GM23338 (cell line): Measurements from ENCODE around the gene LNPEP. TPM values are rescaled to one million over a fixed set of nuclear protein-coding genes. Genes with fewer than 3 reads are reported as not detected.
A peak's percentile ranks its signal among the peaks of the same experiment; 100 is the strongest.

Source experiments
- ATAC-seq: fragments of 200-7000 bp; cut with Tn5 transposase; 3 replicates; pipeline ENCODE4 v1.9.1; 2020
- DNase-seq: peaks from one replicate; pipeline ENCODE4 v3.0.0-alpha.2; 2015; ENCODE audit warnings: low spot score
- H2AFZ ChIP-seq: fragments of 200-600 bp; sonication (generic); 2 replicates; pipeline ENCODE4 v1.8.0; 2016; ENCODE audit warnings: antibody characterized with exemption, mild to moderate bottlenecking, moderate library complexity
- H3F3A ChIP-seq: fragments of 200-600 bp; sonication (generic); replicated peaks from 2 replicates; pipeline ENCODE4 v1.8.0; 2017; ENCODE audit warnings: antibody characterized with exemption, mixed run types, low read depth
- H3K27ac ChIP-seq: fragments of 200-600 bp; sonication (generic); 2 replicates; pipeline ENCODE4 v1.6.1; 2016; ENCODE audit warnings: low read depth
- H3K27me3 ChIP-seq: fragments of 200-600 bp; sonication (generic); 2 replicates; pipeline ENCODE4 v1.8.0; 2016; ENCODE audit warnings: mild to moderate bottlenecking, mixed run types, moderate library complexity; ENCODE audit not compliant: insufficient read depth
- H3K36me3 ChIP-seq: fragments of 200-600 bp; sonication (generic); 2 replicates; pipeline ENCODE4 v1.8.0; 2016; ENCODE audit warnings: mild to moderate bottlenecking; ENCODE audit not compliant: insufficient read depth
- H3K4me1 ChIP-seq: fragments of 200-600 bp; sonication (generic); 2 replicates; pipeline ENCODE4 v1.8.0; 2016; ENCODE audit warnings: mild to moderate bottlenecking, moderate library complexity; ENCODE audit not compliant: insufficient read depth
- H3K4me2 ChIP-seq: fragments of 200-600 bp; sonication (generic); 2 replicates; pipeline ENCODE4 v1.7.1; 2017; ENCODE audit warnings: mixed run types
- H3K4me3 ChIP-seq: fragments of 200-600 bp; sonication (generic); 2 replicates; pipeline ENCODE4 v1.6.1; 2016; ENCODE audit warnings: mixed run types
- H3K79me2 ChIP-seq: fragments of 200-600 bp; sonication (generic); replicated peaks from 2 replicates; pipeline ENCODE4 v1.8.0; 2017; ENCODE audit warnings: mild to moderate bottlenecking; ENCODE audit not compliant: insufficient read depth
- H3K9me2 ChIP-seq: fragments of 200-600 bp; sonication (generic); 2 replicates; pipeline ENCODE4 v1.8.0; 2017; ENCODE audit not compliant: insufficient read depth
- H4K20me1 ChIP-seq: fragments of 200-600 bp; sonication (generic); replicated peaks from 2 replicates; pipeline ENCODE4 v1.8.0; 2017; ENCODE audit warnings: mild to moderate bottlenecking; ENCODE audit not compliant: insufficient read depth
- H3K27ac Mint-ChIP-seq: 2 replicates; pipeline ENCODE4 v1.8.0; 2020; ENCODE audit warnings: inconsistent platforms, mild to moderate bottlenecking, moderate library complexity, mixed read lengths
- H3K27me3 Mint-ChIP-seq: 3 replicates; pipeline ENCODE4 v1.8.0; 2022; ENCODE audit warnings: low read depth, mild to moderate bottlenecking, moderate library complexity, mixed read lengths, inconsistent platforms; ENCODE audit not compliant: insufficient read depth, poor library complexity
- H3K36me3 Mint-ChIP-seq: 3 replicates; pipeline ENCODE4 v1.8.0; 2021; ENCODE audit warnings: low read depth, mild to moderate bottlenecking, inconsistent platforms, moderate library complexity, mixed read lengths
- H3K4me1 Mint-ChIP-seq: 3 replicates; pipeline ENCODE4 v1.8.0; 2020; ENCODE audit warnings: mild to moderate bottlenecking, inconsistent platforms, mixed read lengths
- H3K4me3 Mint-ChIP-seq: 3 replicates; pipeline ENCODE4 v1.8.0; 2021; ENCODE audit warnings: moderate library complexity, mild to moderate bottlenecking, inconsistent platforms, mixed read lengths
- H3K9me3 Mint-ChIP-seq: 3 replicates; pipeline ENCODE4 v1.8.0; 2020; ENCODE audit warnings: moderate library complexity, mild to moderate bottlenecking, inconsistent platforms, mixed read lengths
- CTCF ChIP-seq, 2 experiments: fragments of 200-600 bp in 1 of 2; sonication (generic) in 1 of 2; conservative IDR thresholded peaks; 2 replicates each; pipeline versions ENCODE4 v1.5.1 to v1.6.1; 2016 to 2017; ENCODE audit warnings: antibody characterized with exemption in 2 of 2, low read depth in 2 of 2, mild to moderate bottlenecking in 2 of 2, moderate library complexity in 1 of 2
- ETS1 ChIP-seq: IDR thresholded peaks from 2 replicates; pipeline ENCODE4 v1.6.1; 2016; ENCODE audit warnings: antibody characterized with exemption
- EZH2phosphoT487 ChIP-seq: fragments of 200-600 bp; sonication (generic); IDR thresholded peaks from one replicate; pipeline ENCODE4 v1.8.1; 2018; ENCODE audit warnings: antibody characterized with exemption; ENCODE audit not compliant: unreplicated experiment
- JUNB ChIP-seq: IDR thresholded peaks from one replicate; pipeline ENCODE4 v1.6.1; 2016; ENCODE audit warnings: antibody characterized with exemption; ENCODE audit not compliant: unreplicated experiment
- NANOG ChIP-seq: IDR thresholded peaks from 2 replicates; pipeline ENCODE4 v1.6.1; 2016; ENCODE audit warnings: antibody characterized with exemption, borderline replicate concordance
- POLR2AphosphoS5 ChIP-seq: IDR thresholded peaks from 2 replicates; pipeline ENCODE4 v1.6.1; 2016; ENCODE audit warnings: antibody characterized with exemption, low read depth
- STAT1 ChIP-seq: IDR thresholded peaks from one replicate; pipeline ENCODE4 v1.6.1; 2016; ENCODE audit warnings: antibody characterized with exemption; ENCODE audit not compliant: unreplicated experiment
- ZNF114 ChIP-seq: fragments of 250-450 bp; sonication (Bioruptor Pico); IDR thresholded peaks from 2 replicates; pipeline ENCODE4 v1.5.0; 2020; ENCODE audit warnings: mild to moderate bottlenecking, moderate library complexity
- ZNF331 ChIP-seq: fragments of 250-450 bp; sonication (Bioruptor Pico); IDR thresholded peaks from 2 replicates; pipeline ENCODE4 v1.5.0; 2020; ENCODE audit warnings: low read depth, mild to moderate bottlenecking, moderate library complexity
- polyA plus RNA-seq: library from polyadenylated mRNA; unstranded; fragments of >200 nt; fragmentation: Nextera tagmentation; extraction: Ambion mirVana; gene quantifications from 2 replicates; pipeline ENCODE4 v1.2.1, GENCODE V29; 2016
- total RNA-seq: library from RNA; depleted of rRNA; stranded (reverse); fragments of >200 nt; shearing (Covaris generic); gene quantifications from 2 replicates; pipeline ENCODE4 v1.2.3, GENCODE V29; 2014
- TF ChIP-seq, protein P1 (sequence below): IDR thresholded peaks from one replicate; pipeline ENCODE4 v1.6.1; 2018; ENCODE audit warnings: antibody characterized with exemption; ENCODE audit not compliant: unreplicated experiment

Gene LNPEP
- total and polyA plus RNA-seq, 2 experiments from 2014 or later = 1.2 to 8.3 TPM

DNA sequence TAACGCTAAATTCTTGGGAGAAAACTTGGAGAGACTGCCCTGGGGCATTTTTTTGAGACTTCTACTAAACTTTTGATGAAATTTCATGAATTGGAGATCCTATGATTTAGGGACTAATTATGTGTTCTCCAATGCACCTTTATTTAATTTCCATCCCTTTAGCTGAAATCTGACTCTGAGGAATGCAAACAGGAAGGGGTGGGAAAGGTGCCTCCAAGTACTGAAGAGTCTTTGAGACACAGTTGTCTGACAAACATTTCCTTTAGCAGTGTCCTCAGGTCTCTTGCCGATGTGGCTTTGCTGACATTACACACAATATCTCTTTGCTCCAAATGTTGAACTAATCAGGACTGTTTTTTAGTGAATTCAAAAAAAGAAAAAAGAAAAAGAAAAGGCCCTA is 129.6 kb downstream of the LNPEP start:
- no peaks in the 10 kb centered on the region for H3K27me3 ChIP-seq
- Mint-ChIP-seq H3K4me1 (peaks cover 28% of the 10 kb centered on the region), H3K9me3 (no peaks in the 10 kb centered on the region), H3K27ac (no peak overlapping the region; the same call in 1 of the 2 replicates), H3K4me3 (no peak overlapping the region), H3K27me3 (peaks cover 1% of the 10 kb centered on the region), H3K36me3 (no peaks in the 10 kb centered on the region)
- no peak overlapping the region for H2AFZ ChIP-seq
- no peak overlapping the region for H3K4me3 ChIP-seq
- peaks cover 21% of the 10 kb centered on the region for H3K4me1 ChIP-seq
- H3K4me2 ChIP-seq = 0 out of 2 replicates have a peak overlapping the region, but pooled peaks have one; percentile 5
- H3K9me2 ChIP-seq = no peaks in the 10 kb centered on the region; the same call in 1 of the 2 replicates
- H4K20me1 ChIP-seq = no peaks in the 10 kb centered on the region
- no peaks in the 10 kb centered on the region for H3F3A ChIP-seq
- DNase-seq (peak; percentile 66), ATAC-seq (peak; percentile 73)
- no peaks in the 10 kb centered on the region for H3K36me3 ChIP-seq
- no peaks in the 10 kb centered on the region for H3K79me2 ChIP-seq
- no peak overlapping the region; the same call in 1 of the 2 replicates for H3K27ac ChIP-seq
- no peak for TF ChIP-seq CTCF (conservative IDR thresholded peaks at IDR 0.05; ENCODE audit: low read depth in 2 of 2)
- no peak for TF ChIP-seq ETS1
- no peak for TF ChIP-seq JUNB
- no peak for TF ChIP-seq ZNF331 (CRISPR knock-in tag)
- no peak for TF ChIP-seq ZNF114 (CRISPR knock-in tag)

DNA sequence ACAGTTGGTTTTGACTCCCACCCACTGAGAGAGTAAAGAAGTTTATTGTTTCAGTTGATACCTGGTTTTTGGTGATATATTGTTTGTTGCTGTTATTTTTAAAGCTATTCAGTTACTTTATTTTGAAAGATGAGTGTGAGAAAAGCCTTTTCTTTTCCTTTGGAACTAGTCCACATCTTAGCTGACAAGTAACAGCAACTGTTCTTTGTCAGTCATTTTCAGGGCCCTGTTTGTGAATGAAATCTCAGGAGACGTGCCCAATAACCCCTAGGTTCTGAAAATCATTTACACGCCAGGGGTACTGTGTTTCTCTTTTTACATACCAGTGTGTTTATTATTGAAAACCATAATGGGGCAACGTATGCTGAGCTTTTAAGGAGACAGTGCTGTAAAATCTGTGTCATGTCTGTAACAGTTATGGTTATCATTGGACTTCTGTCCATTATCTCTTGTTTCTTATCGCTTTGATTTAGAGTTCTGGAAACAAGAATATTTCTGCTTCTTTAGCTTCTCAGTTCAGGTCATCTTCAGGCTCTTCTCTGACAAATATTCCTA is 131.5 kb downstream of the LNPEP start:
- no peaks in the 10 kb centered on the region for H3K9me3 Mint-ChIP-seq
- Histone ChIP-seq H2AFZ (no peak overlapping the region), H3F3A (no peaks in the 10 kb centered on the region), H3K4me2 (no peak overlapping the region), H3K79me2 (no peaks in the 10 kb centered on the region), H3K9me2 (no peaks in the 10 kb centered on the region; the same call in 1 of the 2 replicates), H3K36me3 (no peaks in the 10 kb centered on the region), H3K27ac (no peak overlapping the region), H3K4me3 (no peak overlapping the region), H3K4me1 (peaks cover 21% of the 10 kb centered on the region), H3K27me3 (no peaks in the 10 kb centered on the region), H4K20me1 (no peaks in the 10 kb centered on the region)
- H3K4me3 Mint-ChIP-seq = no peak overlapping the region
- no peak for ATAC-seq
- no peaks in the 10 kb centered on the region for H3K36me3 Mint-ChIP-seq
- DNase-seq = no peak
- no peaks in the 10 kb centered on the region for H3K27me3 Mint-ChIP-seq
- H3K4me1 Mint-ChIP-seq = peaks cover 21% of the 10 kb centered on the region
- H3K27ac Mint-ChIP-seq = no peak overlapping the region
- TF ChIP-seq ZNF114 (CRISPR knock-in tag) = no peak
- TF ChIP-seq STAT1 = no peak
- no peak for TF ChIP-seq ETS1
- no peak for TF ChIP-seq EZH2phosphoT487
- TF ChIP-seq, protein P1, sequence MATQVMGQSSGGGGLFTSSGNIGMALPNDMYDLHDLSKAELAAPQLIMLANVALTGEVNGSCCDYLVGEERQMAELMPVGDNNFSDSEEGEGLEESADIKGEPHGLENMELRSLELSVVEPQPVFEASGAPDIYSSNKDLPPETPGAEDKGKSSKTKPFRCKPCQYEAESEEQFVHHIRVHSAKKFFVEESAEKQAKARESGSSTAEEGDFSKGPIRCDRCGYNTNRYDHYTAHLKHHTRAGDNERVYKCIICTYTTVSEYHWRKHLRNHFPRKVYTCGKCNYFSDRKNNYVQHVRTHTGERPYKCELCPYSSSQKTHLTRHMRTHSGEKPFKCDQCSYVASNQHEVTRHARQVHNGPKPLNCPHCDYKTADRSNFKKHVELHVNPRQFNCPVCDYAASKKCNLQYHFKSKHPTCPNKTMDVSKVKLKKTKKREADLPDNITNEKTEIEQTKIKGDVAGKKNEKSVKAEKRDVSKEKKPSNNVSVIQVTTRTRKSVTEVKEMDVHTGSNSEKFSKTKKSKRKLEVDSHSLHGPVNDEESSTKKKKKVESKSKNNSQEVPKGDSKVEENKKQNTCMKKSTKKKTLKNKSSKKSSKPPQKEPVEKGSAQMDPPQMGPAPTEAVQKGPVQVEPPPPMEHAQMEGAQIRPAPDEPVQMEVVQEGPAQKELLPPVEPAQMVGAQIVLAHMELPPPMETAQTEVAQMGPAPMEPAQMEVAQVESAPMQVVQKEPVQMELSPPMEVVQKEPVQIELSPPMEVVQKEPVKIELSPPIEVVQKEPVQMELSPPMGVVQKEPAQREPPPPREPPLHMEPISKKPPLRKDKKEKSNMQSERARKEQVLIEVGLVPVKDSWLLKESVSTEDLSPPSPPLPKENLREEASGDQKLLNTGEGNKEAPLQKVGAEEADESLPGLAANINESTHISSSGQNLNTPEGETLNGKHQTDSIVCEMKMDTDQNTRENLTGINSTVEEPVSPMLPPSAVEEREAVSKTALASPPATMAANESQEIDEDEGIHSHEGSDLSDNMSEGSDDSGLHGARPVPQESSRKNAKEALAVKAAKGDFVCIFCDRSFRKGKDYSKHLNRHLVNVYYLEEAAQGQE = no peak
- TF ChIP-seq POLR2AphosphoS5 = no peak
- TF ChIP-seq NANOG = no peak
- no peak for TF ChIP-seq CTCF (conservative IDR thresholded peaks at IDR 0.05; ENCODE audit: low read depth in 2 of 2)
- TF ChIP-seq ZNF331 (CRISPR knock-in tag) = no peak
